ENCODE data around the gene RNF167.

The RNF167 gene

GRCh38 chr17:4971826-4972225 lies 31.8 kb downstream of the RNF167 start:
- in situ Hi-C loops (cut with HindIII; ENCODE audit: low sequenced_read_pairs) = no loop called here
- no peak for DNase-seq (ENCODE audit: low read depth, low spot score)
- TF ChIP-seq, protein P1, sequence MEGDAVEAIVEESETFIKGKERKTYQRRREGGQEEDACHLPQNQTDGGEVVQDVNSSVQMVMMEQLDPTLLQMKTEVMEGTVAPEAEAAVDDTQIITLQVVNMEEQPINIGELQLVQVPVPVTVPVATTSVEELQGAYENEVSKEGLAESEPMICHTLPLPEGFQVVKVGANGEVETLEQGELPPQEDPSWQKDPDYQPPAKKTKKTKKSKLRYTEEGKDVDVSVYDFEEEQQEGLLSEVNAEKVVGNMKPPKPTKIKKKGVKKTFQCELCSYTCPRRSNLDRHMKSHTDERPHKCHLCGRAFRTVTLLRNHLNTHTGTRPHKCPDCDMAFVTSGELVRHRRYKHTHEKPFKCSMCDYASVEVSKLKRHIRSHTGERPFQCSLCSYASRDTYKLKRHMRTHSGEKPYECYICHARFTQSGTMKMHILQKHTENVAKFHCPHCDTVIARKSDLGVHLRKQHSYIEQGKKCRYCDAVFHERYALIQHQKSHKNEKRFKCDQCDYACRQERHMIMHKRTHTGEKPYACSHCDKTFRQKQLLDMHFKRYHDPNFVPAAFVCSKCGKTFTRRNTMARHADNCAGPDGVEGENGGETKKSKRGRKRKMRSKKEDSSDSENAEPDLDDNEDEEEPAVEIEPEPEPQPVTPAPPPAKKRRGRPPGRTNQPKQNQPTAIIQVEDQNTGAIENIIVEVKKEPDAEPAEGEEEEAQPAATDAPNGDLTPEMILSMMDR (IDR thresholded peaks at IDR 0.05; ENCODE audit: low read depth, low read length) = no peak

DNA sequence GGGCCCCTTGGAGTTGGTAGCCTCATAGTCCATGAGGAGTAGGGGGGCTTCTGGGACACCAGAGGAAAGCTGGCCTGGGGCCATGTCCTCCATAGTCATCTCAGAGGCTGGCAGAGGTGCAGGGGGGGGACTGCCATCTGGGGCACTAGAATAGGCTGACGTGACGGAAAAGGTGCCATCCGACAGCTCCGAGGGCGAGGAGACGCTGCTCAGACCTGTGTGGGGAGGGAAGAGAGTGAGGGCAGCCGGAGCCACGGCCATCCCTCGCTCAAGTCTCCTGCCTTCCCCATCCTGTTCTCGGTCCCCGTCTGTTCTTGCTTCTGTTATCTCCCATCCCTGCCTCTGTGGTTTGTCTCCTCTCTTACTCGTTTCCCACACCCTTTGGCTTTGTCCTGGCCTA lies 32.3 kb downstream of the RNF167 start:
- DNase-seq (ENCODE audit: low read depth, low spot score) = no peak
- TF ChIP-seq, protein P1 (IDR thresholded peaks at IDR 0.05; ENCODE audit: low read depth, low read length) = no peak
- H3K4me3 ChIP-seq (ENCODE audit: low read depth, low read length) = no peak overlapping the region
- in situ Hi-C loops (cut with HindIII; ENCODE audit: low sequenced_read_pairs) = no loop called here

More at GRCh38 chr17:4971826-4972225, 31.8 kb downstream of the RNF167 start:
- H3K4me3 ChIP-seq (ENCODE audit: low read depth, low read length) = no peak overlapping the region

DNA sequence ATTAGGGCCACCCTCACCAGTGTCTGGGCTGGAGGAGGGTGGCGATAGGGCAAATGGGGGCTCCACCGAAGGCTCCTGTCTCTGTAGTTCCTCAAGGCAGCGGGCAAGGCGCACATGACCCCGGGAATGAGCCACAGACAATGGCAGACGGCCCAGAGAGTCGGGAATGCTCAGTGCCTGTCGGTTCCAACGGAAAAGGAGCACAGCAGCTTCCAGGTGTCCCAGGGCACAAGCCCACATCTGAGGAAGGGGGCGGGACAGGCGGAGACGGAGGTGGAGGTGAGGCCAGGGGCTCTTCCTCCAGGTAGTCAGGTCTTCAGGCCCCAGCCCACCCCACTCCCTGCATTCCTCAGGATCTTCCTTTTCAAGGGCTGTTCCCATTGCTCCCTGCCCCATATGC lies 32.7 kb downstream of the RNF167 start:
- TF ChIP-seq, protein P1 (IDR thresholded peaks at IDR 0.05; ENCODE audit: low read depth, low read length) = no peak
- in situ Hi-C loops (cut with HindIII; ENCODE audit: low sequenced_read_pairs) = no loop called here
- no peak overlapping the region for H3K4me3 ChIP-seq (ENCODE audit: low read depth, low read length)
- no peak for DNase-seq (ENCODE audit: low read depth, low spot score)

- TF ChIP-seq, protein P1 (IDR thresholded peaks at IDR 0.05; ENCODE audit: low read depth, low read length) = no peak
- in situ Hi-C loops (cut with HindIII; ENCODE audit: low sequenced_read_pairs) = no loop called here
- no peak for DNase-seq (ENCODE audit: low read depth, low spot score)
- no peak overlapping the region for H3K4me3 ChIP-seq (ENCODE audit: low read depth, low read length)
Observed at GRCh38 chr17:4973256-4974114, 33.4 kb downstream of the RNF167 start.

GRCh38 chr17:4974115-4974670 lies 34.1 kb downstream of the RNF167 start:
- in situ Hi-C loops (cut with HindIII; ENCODE audit: low sequenced_read_pairs) = no loop called here
- TF ChIP-seq, protein P1 (IDR thresholded peaks at IDR 0.05; ENCODE audit: low read depth, low read length) = no peak
- no peak overlapping the region for H3K4me3 ChIP-seq (ENCODE audit: low read depth, low read length)
- DNase-seq (ENCODE audit: low read depth, low spot score) = no peak

- no peak for DNase-seq (ENCODE audit: low read depth, low spot score)
- TF ChIP-seq, protein P1 (IDR thresholded peaks at IDR 0.05; ENCODE audit: low read depth, low read length) = no peak
- no peak overlapping the region for H3K4me3 ChIP-seq (ENCODE audit: low read depth, low read length)
- in situ Hi-C loops (cut with HindIII; ENCODE audit: low sequenced_read_pairs) = no loop called here
Observed at GRCh38 chr17:4978726-4979125, 38.7 kb downstream of the RNF167 start.

All from astrocyte of the spinal cord (primary cell).